Pulmonary artery endothelial cell (primary cell): ENCODE results near the gene TCHP. TPM values are rescaled to one million over a fixed set of nuclear protein-coding genes. Genes with fewer than 3 reads are reported as not detected.
"Not testable (repeated sequence)": the region's sequence is repeated elsewhere in the genome, so short reads cannot be mapped to it uniquely, and the experiment has no call there.

ENCODE experiments used
- DNase-seq: peaks from one replicate; pipeline ENCODE4 v3.0.0-alpha.2; 2011; ENCODE audit warnings: low read depth, low spot score
- total RNA-seq: library from RNA; depleted of rRNA; stranded (reverse); fragments of >200 nt; gene quantifications from 2 replicates; pipeline ENCODE4 v1.2.3, GENCODE V29; 2014

Gene TCHP
- total RNA-seq, 1 donor from 2014 or later, result 11.6 TPM

DNA sequence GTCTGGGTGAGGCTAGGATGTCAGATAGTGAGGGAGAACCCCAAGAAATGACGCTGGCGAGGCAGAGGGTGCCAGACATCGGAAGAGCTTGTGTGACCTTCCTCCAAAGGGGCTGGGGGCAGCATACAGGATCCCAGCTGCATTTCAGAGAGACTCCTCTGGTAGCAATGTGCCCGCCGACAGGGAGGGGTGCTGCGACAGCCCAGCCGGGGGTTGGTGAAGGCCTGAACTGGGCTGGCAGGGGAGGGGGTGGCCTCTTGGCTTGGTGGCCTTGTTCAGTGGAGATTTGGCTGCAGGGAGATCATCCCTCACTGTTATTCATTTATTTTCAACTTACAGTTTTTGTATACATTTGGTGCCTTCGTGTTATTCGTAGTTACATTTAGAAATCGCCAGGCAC, 5.2 kb downstream of the TCHP start:
- no peak for DNase-seq

DNA sequence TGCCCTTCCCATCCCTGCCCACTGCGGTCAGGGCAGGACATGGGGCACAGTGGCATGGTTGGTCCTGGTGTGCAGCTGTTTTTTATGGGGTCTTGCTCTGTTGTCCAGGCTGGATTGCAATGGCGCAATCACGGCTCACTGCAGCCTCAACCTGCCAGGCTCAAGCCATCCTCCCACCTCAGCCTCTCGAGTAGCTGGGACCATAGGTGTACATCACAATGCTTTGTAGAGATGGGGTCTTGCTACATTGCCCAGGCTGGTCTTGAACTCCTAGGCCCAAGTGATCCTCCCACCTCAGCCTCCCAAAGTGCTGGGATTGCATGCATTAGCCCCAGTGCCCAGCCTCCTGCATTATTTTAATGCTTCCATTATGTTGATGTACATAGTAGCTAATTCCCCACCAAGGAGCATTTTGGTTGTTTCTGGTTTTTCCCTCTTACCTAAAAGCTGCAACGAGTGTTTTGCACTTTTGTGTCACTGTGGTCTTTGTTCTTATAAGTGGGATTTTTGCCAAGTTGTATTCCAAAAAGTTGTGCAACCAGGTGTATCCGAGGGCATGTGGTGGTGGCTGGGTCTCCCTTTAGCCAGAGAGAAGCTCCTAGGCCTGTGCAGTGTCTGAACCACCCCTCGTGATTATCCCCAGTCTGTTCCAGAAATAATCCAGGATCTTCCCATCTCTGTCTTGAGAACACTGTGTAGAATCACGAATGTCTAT, 10.3 kb downstream of the TCHP start:
- no peak for DNase-seq

DNA sequence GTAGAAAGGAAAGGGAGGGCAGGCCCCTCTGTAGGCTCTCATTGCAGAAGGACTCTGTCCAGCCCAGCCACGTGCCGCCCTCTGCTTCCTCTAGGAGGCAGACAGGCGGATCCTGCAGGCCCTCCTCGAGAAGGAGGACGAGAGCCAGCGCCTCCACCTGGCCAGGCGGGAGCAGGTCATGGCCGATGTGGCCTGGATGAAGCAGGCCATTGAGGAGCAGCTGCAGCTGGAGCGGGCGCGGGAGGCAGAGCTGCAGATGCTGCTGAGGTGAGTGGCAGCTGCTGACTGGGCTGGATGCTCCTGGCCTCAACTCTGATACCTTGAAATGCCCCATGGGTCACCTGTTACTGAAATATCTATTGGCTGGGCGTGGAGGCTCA, 10.9 kb downstream of the TCHP start:
- DNase-seq, result no peak

DNA sequence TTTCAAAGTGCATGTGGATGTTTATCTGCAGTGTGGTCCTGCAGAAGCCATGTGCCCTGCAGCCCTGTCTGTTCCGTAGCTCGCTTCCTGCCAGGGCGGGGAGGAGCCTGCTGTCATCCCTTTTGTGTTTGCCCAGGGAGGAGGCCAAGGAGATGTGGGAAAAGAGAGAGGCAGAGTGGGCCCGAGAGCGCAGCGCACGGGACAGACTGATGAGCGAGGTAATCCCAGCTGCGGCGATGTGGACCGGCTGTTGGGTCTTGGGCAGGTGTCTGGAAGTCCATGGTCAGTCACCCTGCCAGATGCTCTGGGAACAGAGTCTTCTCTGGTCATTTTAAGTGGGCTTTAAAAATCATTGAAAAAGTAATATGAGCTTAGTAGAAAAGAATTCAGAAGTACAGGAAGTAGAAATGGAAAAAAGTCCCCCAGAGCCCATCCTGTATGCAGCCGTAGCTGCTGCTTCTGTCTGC, 12.8 kb downstream of the TCHP start:
- no peak for DNase-seq

DNA sequence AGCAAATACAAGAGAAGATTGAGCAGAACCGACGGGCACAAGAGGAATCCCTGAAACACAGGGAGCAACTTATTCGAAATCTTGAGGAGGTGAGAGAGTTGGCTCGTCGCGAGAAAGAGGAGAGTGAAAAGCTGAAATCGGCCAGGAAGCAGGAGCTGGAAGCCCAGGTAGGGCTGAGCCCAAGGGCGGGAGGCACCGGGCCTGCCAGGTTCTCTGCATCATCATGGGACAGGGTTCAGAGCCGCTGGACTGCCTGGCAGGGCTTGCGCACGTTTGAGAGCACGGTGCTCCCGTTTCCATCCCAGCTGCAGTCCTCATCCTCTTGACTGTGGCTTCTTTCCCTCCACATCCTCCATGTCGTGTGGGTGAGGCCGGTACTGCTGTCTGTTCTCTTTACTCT, 14.4 kb downstream of the TCHP start:
- no peak for DNase-seq

DNA sequence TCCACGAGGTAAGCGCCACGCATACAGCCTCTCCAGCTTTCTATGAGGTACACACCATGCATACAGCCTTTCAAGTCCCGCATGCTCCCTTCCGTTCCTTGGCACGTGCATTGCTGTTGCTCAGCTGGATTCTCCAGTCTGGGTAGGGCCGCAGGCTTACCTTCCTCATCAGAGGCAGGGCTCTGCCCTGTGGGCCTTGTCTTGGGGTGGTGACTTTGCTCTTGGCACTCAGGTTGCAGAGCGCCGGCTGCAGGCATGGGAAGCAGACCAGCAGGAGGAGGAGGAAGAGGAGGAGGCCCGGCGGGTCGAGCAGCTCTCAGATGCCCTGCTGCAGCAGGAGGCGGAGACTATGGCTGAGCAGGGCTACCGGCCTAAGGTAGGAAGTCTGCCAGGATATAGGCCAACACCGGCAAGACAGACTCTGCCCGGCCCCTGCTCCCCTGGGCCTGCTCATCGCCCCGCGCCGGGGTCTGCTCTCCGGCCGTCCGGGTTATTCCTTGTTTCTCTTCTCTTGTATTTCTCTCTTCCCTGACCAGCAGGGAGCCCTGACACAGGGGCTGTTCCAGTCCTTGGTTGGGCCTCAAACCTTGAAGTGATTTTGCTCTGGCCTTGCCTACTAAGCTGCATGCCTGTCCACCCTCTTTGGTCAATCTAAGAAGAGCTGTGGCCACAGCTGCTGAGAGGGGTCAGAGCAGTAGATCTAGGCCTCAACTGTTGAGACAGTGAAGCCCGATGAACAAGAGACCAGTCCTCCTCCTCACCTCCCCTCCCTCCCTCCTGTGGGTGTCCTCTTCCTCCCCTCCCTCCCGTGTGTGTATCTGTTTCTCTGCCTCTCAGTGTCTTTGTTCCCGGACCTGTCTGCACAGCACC, 15.3 kb downstream of the TCHP start:
- no peak for DNase-seq

DNA sequence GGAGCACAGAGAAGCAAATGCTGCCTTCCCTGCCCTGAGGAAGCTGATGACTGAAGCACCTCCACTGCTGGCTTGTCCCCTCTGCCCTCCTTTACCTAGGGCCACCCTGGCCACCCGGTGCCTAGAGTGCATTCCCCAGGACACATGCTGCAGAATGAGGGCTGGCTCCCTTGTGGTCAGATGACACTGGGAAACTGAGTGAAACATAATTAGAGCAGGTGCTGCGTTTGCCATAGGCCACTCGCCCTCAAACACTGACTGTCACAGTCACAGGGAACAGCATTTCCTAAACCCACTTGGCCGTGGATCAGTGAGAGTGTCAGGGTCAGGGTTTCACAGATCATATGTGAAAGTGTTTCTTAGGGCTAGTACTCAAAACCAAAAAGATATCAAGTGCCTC, 16.0 kb downstream of the TCHP start:
- no peak for DNase-seq

DNA sequence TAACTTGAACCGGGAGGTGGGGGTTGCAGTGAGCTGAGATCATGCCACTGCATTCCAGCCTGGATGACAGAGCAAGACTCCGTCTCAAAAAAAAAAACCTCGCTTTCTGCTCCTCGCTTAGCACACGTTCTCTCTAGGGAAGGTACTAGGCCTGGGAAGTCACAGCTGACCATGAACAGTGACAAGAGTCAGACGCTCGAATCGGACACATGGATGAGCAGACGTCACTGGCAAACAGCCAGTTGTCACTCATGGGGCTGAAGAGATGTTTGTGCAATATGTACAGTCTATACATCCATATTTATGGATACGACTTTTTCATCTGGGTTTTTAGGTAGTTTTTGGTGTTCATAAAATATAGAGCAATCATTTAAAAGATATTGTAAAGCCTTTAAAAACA, 19.4 kb downstream of the TCHP start:
- no peak for DNase-seq

DNA sequence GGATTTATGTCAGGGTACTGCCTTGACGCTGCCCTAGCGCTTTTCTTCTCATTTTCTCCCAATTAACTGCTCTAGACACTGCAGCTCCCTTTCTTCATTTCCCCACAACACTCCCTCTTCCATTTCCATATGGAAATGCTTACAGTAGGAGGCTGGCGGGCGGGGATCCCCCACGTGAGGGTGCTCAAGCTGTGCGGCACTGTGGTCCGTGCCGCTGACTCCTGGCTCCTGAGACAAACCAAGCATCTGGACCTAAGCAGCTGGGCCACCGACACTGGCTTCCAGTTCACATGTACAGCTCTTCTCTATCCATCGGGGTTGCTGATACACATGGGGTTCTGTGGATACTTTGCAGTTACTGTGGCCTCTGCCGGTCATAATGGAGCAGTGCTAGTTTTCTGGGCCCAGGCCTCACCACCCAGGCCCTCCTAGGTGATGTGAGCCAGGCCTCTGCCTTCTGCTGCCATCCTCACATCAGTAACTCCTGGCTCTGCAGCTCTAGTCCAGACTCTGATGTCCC, 20.2 kb downstream of the TCHP start:
- DNase-seq, result no peak

DNA sequence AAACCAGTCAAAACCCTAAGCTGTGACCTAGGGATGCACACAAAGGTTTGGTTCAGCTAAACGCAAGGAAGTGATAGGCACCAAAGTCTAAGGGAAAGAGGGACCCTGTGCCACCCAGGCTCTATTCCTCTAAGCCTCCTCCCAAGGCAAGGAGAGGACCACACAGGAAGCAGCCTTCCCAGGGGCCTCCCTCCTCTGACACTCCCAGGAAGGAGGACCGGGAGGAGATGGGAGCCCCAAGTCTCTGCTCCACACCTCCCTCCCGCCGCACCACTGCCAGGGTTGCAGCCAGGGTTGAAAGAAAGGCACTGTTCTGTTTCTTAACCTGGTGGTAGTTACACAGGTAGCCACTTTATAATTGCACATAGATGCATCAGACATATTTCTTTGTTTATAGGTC, 21.9 kb downstream of the TCHP start:
- DNase-seq, result no peak

DNA sequence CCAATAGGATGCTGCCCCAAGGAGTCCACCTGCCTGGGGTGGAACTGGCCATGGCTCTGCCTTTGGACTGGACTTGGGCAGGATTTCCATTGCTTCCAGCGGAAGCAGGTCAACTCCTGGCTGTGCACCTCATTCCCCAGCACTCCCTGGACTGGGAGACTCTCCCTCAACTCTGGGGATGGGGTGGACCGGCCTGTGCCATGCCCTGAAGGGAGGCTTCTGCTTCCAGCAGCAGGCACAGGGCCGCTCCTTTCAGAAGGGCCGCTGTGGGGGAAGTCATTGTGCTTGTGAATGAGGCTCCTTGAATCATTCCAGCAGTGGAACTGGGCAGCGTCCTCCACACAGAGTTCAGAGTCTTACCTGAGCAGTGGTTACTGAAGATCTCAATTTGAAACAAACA, 23.0 kb downstream of the TCHP start:
- DNase-seq, result no peak

DNA sequence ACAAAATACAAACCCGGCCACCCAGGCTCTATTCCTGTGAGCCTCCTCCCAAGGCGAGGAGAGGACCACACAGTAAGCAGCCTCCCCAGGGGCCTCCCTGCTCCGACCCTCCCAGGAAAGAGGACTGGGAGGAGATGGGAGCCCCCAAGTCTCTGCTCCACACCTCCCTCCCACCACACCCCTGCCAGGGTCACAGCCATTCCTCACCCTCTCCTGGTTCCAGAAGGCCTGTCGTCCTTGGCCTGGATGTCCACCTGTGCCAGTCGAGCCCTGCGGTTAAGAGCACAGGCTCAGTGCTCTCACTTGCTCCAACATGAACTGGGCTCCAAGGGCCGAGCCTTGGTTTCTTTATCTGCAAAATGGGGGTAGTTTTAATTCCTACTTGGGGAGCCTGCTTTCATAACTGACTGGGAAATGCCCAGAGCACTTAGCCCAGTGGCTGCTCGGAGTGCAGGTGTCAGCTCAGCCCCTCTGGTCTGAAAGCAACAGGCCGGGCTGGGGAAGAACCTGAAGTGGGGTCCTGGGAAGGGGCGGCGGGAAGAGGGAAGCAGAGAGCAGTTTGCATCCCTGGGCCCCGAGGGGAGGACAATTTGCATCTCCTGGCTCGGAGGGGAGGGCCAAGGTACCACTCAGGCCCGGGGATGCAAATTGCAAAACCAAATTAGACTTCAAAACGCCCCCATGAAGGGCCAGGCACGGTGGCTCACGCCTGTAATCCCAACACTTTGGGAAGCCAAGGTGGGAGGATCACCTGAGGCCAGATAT, 23.6 kb downstream of the TCHP start:
- no peak for DNase-seq

DNA sequence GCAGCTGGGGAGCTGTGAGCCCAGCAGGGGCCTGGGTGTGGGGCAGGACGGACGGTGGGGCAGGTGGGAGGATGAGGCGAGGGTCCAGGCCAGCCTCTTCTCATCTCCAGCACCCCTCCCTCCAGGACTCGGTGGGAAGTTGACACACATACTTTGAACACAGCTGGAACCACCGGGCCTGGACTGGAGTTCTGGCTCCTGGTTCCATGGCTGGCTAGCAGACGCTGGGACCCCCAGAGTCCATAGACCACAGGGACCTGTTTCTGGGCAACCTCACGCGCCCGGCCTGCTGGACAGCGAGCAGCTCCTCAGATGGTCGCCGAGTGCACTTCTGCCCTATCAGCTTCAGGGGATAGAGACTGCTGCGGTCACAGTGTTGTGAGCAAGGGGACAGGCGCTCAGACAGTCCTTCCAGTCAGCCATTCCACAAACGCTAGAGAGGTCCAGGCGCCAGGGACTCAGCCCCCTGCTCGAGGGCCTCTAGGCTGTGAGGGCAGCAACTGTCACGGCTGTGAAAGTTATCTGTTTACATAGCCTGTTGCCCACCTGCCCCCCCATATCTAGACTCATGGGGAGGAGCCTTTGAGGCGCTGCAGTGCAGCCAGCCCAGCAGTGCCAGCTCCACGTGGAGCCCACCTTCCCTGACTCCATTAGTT, 25.2 kb downstream of the TCHP start:
- no peak for DNase-seq

DNA sequence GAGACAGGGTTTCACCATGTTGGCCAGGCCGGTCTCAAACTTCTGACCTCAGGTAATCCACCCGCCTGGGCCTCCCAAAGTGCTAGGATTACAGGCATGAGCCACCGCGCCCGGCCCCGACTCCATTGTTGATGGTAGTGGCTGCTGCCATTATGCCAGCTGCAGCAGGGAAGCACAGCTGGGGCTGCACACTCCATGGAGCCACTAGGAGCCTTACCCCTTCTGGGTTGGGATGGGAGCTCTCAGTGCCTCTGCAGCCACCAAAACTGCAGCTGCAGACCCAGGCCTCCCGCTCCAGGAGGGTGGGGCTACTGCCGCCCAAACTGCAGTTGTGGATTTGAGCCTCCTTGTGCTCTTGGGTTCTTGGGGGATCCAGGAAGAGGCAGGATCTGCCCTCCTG, 25.9 kb downstream of the TCHP start:
- no peak for DNase-seq

DNA sequence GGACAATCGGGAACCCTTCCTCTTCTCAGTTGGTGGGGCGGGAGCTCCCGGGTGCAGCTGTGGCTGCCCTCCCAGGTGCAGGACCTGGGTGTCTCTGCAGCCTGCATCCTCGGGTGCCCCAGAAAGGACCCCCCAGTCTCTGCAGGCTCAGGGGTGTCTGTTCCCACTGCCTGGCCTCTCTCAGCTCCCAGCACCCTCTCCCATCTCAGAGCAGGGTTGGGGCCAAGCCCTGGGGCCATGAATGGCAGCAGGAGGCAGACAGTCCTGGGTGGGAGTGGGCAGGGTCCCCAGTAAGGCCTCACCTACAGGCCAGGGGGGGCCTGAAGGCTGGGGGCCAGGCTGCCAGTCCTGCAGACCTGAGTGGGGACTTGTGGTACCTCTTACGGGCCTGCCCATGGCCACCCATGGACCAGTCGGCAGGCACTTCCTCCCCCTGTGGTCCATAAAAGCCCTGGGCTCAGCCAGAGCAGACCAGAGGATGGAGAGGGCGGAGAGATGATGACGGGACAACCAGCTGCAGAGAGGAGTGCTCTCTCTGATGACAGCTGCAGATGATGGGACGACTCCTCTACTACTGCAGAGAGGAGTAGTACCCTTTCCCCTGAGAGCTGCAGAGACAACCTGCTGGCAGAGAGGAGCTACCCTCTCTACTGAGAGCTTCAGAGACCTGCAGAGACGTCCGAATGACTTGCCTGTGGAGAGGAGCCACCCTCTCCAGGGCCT, 26.6 kb downstream of the TCHP start:
- DNase-seq, result no peak

DNA sequence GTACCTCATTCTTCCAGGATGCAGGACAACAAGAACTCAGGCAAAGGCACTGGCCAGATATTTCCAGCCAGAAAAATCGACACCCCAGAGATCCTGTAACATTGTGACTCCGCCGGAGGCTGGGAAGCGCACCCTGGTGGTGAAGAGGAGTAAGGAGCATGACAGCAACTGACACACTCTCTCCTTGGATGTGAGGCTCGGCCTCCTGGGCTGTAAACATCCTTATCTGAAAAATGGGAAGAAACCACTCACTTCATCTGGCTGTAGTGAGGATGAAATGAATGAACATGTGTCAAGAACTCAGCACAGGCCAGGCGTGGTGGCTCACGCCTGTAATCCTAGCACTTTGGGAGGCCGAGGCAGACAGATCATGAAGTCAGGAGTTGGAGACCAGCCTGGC, 27.5 kb downstream of the TCHP start:
- no peak for DNase-seq

DNA sequence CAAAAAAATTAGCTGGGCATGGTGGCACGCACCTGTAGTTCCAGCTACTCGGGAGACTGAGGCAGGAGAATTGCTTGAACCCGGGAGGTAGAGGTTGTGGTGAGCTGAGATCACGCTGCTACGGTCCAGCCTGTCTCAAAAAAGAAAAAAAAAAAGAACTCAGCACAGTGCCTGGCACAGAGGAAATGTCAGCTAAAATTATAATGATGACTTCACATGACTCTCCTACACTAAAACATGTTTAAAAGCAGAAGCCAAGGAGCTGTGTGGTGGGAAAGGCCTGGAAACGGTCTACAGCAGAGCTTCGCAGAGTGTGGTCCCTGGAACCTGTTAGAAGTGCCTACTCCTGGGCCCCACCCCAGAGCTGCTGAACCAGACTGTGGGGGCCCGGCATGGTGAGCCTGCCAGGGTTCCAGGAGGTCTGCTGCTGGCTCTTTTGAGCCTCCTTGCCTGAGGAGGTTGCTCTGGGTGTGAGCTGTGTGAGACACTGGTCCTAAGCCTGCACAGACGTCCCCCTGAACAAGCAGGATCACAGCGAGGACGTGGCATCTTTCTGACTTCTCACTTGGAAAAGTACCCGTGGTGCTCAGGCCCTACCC, 28.1 kb downstream of the TCHP start:
- no peak for DNase-seq

DNA sequence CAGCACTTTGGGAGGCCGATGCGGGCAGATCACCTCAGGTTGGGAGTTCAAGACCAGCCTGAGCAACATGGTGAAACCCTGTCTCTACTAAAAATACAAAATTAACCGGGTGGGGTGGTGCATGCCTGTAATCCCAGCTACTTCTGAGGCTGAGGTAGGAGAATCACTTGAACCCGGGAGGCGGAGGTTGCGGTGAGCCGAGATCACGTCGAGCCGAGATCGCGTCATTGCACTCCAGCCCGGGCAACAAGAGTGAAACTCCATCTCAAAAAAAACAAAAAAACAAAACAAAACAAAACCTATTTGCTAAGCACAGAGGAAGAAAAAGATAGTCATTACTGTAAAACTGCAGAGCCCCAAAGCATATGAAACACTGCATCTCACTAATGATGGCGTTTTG, 29.3 kb downstream of the TCHP start:
- DNase-seq, result not testable (repeated sequence)

DNA sequence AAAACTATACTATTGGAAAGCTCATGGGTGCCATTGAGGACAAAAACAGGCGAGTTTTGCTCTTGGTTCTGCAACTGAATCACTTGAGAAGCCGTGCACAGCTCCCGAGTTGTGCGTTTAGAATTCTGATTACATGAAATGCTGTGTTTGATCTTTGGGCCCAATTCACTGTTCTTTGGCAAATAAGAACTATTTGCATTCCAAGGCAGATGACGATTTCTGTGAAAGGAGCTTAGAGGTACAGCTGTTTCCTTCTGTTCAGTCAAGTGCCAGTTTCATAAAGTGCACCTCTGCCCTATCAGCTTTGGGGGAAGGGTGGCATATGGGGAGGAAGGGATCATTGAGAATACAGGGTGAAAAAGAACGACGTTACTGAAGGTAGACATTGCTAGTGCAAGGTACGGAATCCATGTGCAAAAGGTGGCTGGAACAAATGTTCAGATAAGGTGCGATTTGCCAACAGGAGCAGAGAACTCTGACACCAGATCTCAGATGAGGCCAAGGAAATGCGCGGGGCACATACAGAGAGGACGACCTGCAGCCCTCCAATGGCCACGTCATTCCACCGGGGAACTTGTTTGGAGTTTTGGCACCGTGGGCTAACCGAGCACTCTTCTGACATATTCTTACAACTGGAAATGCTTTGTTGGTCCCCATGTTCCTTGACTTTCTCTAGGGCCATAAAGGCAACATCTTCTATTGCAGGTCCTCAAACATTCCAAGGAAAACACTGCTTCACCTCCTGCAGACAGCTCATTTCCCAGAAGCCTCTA, 30.1 kb downstream of the TCHP start:
- no peak for DNase-seq

DNA sequence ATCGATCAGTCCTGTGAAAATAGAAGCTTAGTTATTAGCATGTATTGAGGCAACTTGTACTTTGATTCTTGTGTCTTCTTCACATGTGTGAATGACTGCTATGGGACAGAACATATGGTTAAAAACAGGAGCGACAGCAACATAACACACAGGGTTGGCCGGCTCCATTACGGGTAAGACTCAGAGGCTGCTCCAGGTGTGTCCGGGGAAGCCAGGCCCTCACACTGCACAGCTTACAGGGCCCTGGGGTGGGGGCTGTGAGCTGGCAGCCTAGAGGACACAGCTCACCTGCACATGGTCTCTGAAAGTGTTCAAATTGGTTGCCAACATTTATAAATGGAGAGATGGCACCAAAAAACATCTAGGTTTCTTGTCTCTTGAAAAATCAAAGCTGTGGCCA, 31.1 kb downstream of the TCHP start:
- DNase-seq, result no peak
